BLaER1 treated with 17β-estradiol and CSF1 and Interleukin-3, amounts not matched to agents 10 nM and 100 nM (cell line): ENCODE measurements around the gene ATP1A3.
"Not testable (repeated sequence)": the region's sequence is repeated elsewhere in the genome, so short reads cannot be mapped to it uniquely, and the experiment has no call there.

Experiments used
- H3K27ac ChIP-seq, 11 experiments: shearing (Covaris generic); formaldehyde crosslinking; 2 replicates each; pipeline ENCODE4 v1.8.1; 2022
- H3K27me3 ChIP-seq, 11 experiments: shearing (Covaris generic); formaldehyde crosslinking; 2 replicates each; pipeline ENCODE4 v1.8.1; 2022
- H3K36me3 ChIP-seq, 11 experiments: shearing (Covaris generic); formaldehyde crosslinking; 2 replicates each; pipeline ENCODE4 v1.8.1; 2022
- H3K4me1 ChIP-seq, 10 experiments: shearing (Covaris generic); formaldehyde crosslinking; 2 replicates each; pipeline ENCODE4 v1.8.1; 2022
- H3K4me2 ChIP-seq, 11 experiments: shearing (Covaris generic); formaldehyde crosslinking; 2 replicates each; pipeline ENCODE4 v1.8.1; 2022
- H3K4me3 ChIP-seq, 10 experiments: shearing (Covaris generic); formaldehyde crosslinking; 2 replicates each; pipeline ENCODE4 v1.8.1; 2022
- H3K9ac ChIP-seq, 11 experiments: shearing (Covaris generic); formaldehyde crosslinking; 2 replicates each; pipeline ENCODE4 v1.8.1; 2022
- H3K9me3 ChIP-seq, 11 experiments: shearing (Covaris generic); formaldehyde crosslinking; replicated peaks in 1 of 11; 2 replicates each; pipeline ENCODE4 v1.8.1; 2022
- H4K20me1 ChIP-seq, 11 experiments: shearing (Covaris generic); formaldehyde crosslinking; 2 replicates each; pipeline ENCODE4 v1.8.1; 2022
- Cebpa-rat ChIP-seq, 11 experiments: shearing (Covaris generic); IDR thresholded peaks; 2 replicates each; pipeline ENCODE4 v1.8.1; 2022

The ATP1A3 gene

GRCh38 chr19:42018503-42019193 lies 24.6 kb upstream of the ATP1A3 start:
- H3K27me3 ChIP-seq, result no peaks in the 10 kb centered on the region
- H3K36me3 ChIP-seq, result peaks cover 13 to 94% (median 41%) of the 10 kb centered on the region in 11 experiments; a peak in 17 of 22 replicates
- no peak for TF ChIP-seq Cebpa-rat (IDR thresholded peaks at IDR 0.05)
- no peaks in the 10 kb centered on the region for H3K9me3 ChIP-seq
- H3K27ac ChIP-seq, result peak overlapping the region in 1 of 11 experiments; percentile 22; a peak in 1 of 22 replicates
- H3K4me1 ChIP-seq, result peaks cover 0 to 43% (median 37%) of the 10 kb centered on the region in 10 experiments; a peak in 19 of 20 replicates
- H3K9ac ChIP-seq, result no peak overlapping the region; a peak in 1 of 22 replicates
- H3K4me2 ChIP-seq, result peak overlapping the region in 10 of 11 experiments; percentile 15 to 51 (median 34); a peak in 14 of 22 replicates
- H3K4me3 ChIP-seq, result no peak overlapping the region
- peaks cover 0 to 46% (median 6%) of the 10 kb centered on the region in 11 experiments; a peak in 10 of 22 replicates for H4K20me1 ChIP-seq

- Histone ChIP-seq H3K9ac (no peak overlapping the region), H3K27ac (no peak overlapping the region), H3K27me3 (no peaks in the 10 kb centered on the region), H3K4me3 (no peak overlapping the region), H3K4me2 (no peak overlapping the region), H3K36me3 (peaks cover 13 to 86% (median 30%) of the 10 kb centered on the region in 11 experiments; a peak in 17 of 22 replicates), H3K9me3 (no peaks in the 10 kb centered on the region), H3K4me1 (peaks cover 0 to 34% (median 29%) of the 10 kb centered on the region in 10 experiments; a peak in 19 of 20 replicates), H4K20me1 (peaks cover 0 to 30% (median 0%) of the 10 kb centered on the region in 11 experiments; a peak in 7 of 22 replicates)
- TF ChIP-seq Cebpa-rat (IDR thresholded peaks at IDR 0.05), result no peak
These were observed 23.0 kb upstream of the ATP1A3 start for GRCh38 chr19:42017040-42017439.

- not testable (repeated sequence) for H4K20me1 ChIP-seq, H3K9ac ChIP-seq, H3K4me1 ChIP-seq, H3K9me3 ChIP-seq, H3K4me3 ChIP-seq, H3K4me2 ChIP-seq, H3K27me3 ChIP-seq, H3K27ac ChIP-seq
- peaks cover 0 to 69% (median 14%) of the 10 kb centered on the region in 11 experiments; a peak in 8 of 22 replicates for H3K36me3 ChIP-seq
These were observed 18.7 kb upstream of the ATP1A3 start for GRCh38 chr19:42012747-42013146.

DNA sequence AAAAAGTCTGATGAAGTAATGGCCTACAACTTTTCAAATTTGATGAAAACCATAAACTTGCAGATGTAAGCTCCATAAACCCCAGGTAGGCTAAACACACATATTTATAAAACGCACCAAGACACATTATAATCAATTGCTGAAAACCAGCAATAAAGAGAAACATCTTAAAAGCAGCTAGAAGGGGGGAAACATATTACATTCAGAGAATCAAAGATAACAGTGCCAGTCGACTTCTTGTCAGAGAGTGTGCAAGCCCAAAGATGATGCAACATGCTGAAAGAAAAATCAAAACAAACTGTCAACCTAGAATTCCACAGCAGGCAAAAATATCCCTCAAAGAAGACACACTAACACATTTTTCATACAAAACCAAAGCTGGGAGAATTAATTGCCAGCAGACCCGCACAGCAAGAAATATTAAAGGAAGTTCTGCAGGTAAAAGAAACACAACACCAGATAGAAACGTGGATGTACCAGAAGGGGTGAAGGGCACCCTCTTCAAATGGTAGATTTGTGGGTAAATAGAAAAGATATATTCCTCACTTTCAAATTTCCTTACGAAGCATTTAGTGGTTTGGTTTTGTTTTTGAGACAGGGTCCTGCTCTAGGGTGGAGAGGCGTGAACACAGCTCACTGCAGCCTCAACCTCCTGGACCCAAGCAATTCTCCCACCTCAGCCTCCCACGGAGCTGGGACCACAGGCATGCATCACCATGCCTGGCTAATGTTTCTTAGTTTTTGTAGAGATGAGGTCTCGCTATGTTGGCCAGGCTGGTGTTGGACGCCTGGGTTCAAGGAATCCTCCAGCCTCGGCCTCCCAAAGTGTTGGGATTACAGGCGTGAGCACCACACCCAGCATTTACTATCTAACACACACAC lies 16.5 kb upstream of the ATP1A3 start:
- H3K27me3 ChIP-seq, result no peaks in the 10 kb centered on the region
- TF ChIP-seq Cebpa-rat (IDR thresholded peaks at IDR 0.05), result no peak
- H4K20me1 ChIP-seq, result peaks cover 0 to 4% (median 0%) of the 10 kb centered on the region in 11 experiments; a peak in 1 of 22 replicates
- H3K4me1 ChIP-seq, result no peaks in the 10 kb centered on the region
- H3K9ac ChIP-seq, result no peak overlapping the region
- peak overlapping the region in 1 of 11 experiments; percentile 8; a peak in 1 of 22 replicates for H3K4me2 ChIP-seq
- H3K36me3 ChIP-seq, result peaks cover 6 to 69% (median 20%) of the 10 kb centered on the region in 11 experiments; a peak in 18 of 22 replicates
- H3K4me3 ChIP-seq, result no peak overlapping the region
- no peaks in the 10 kb centered on the region for H3K9me3 ChIP-seq
- H3K27ac ChIP-seq, result peak overlapping the region in 1 of 11 experiments; percentile 25; a peak in 2 of 22 replicates

DNA sequence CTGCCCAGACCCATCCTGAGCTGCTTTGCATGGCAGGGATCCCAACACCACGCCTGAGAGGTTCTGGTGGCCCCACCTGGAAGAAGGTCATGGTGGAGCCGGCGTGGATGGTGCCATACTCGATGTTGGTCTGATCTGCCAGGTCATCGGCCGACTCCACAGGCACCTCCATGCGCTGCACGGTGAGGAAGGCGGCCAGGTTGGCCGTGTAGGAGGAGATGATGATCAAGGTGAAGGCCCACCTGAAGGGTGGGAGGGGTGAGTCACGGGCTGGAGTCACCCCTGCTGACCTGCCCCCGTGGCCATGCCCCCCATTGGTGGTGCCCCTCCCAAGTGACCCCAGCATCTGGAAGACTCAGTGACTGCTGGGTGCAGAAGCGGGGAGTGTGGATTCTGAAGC lies 12.5 kb upstream of the ATP1A3 start:
- H3K9ac ChIP-seq, result no peak overlapping the region
- no peaks in the 10 kb centered on the region for H3K9me3 ChIP-seq
- no peak overlapping the region for H3K4me2 ChIP-seq
- peaks cover 0 to 18% (median 6%) of the 10 kb centered on the region in 10 experiments; a peak in 12 of 20 replicates for H3K4me1 ChIP-seq
- H4K20me1 ChIP-seq, result peaks cover 0 to 21% (median 0%) of the 10 kb centered on the region in 11 experiments; a peak in 2 of 22 replicates
- peaks cover 6 to 53% (median 27%) of the 10 kb centered on the region in 11 experiments; a peak in 18 of 22 replicates for H3K36me3 ChIP-seq
- no peaks in the 10 kb centered on the region for H3K27me3 ChIP-seq
- no peak for TF ChIP-seq Cebpa-rat (IDR thresholded peaks at IDR 0.05)
- no peak overlapping the region for H3K4me3 ChIP-seq
- H3K27ac ChIP-seq, result no peak overlapping the region

- TF ChIP-seq Cebpa-rat (IDR thresholded peaks at IDR 0.05), result no peak
- Histone ChIP-seq H3K4me3 (no peak overlapping the region), H4K20me1 (peaks cover 0 to 26% (median 0%) of the 10 kb centered on the region in 11 experiments; a peak in 5 of 22 replicates), H3K4me2 (no peak overlapping the region), H3K27me3 (peaks cover 0 to 5% (median 0%) of the 10 kb centered on the region in 11 experiments; a peak in 4 of 22 replicates), H3K27ac (no peak overlapping the region), H3K36me3 (peaks cover 6 to 51% (median 23%) of the 10 kb centered on the region in 11 experiments; a peak in 18 of 22 replicates), H3K9ac (no peak overlapping the region), H3K9me3 (no peaks in the 10 kb centered on the region), H3K4me1 (peaks cover 0 to 27% (median 11%) of the 10 kb centered on the region in 10 experiments; a peak in 14 of 20 replicates)
These were observed 11.5 kb upstream of the ATP1A3 start for GRCh38 chr19:42005504-42005903.

GRCh38 chr19:42003506-42004294 lies 9.7 kb upstream of the ATP1A3 start:
- no peak overlapping the region for H3K4me3 ChIP-seq
- H3K27ac ChIP-seq, result no peak overlapping the region
- H3K4me2 ChIP-seq, result peak overlapping the region in 2 of 11 experiments; percentile 4 to 10; a peak in 3 of 22 replicates
- peaks cover 0 to 42% (median 0%) of the 10 kb centered on the region in 11 experiments; a peak in 8 of 22 replicates for H4K20me1 ChIP-seq
- H3K9me3 ChIP-seq, result no peaks in the 10 kb centered on the region
- TF ChIP-seq Cebpa-rat (IDR thresholded peaks at IDR 0.05), result no peak
- peaks cover 8 to 44% (median 27%) of the 10 kb centered on the region in 10 experiments for H3K4me1 ChIP-seq
- peaks cover 0 to 23% (median 8%) of the 10 kb centered on the region in 11 experiments; a peak in 11 of 22 replicates for H3K27me3 ChIP-seq
- H3K36me3 ChIP-seq, result peaks cover 6 to 49% (median 23%) of the 10 kb centered on the region in 11 experiments; a peak in 18 of 22 replicates
- H3K9ac ChIP-seq, result no peak overlapping the region

GRCh38 chr19:41999878-42000208 lies 5.8 kb upstream of the ATP1A3 start:
- Histone ChIP-seq H3K27me3 (peaks cover 0 to 39% (median 8%) of the 10 kb centered on the region in 11 experiments; a peak in 11 of 22 replicates), H3K36me3 (peaks cover 0 to 23% (median 3%) of the 10 kb centered on the region in 11 experiments; a peak in 8 of 22 replicates), H3K27ac (no peak overlapping the region), H4K20me1 (peaks cover 0 to 67% (median 6%) of the 10 kb centered on the region in 11 experiments; a peak in 8 of 22 replicates), H3K4me1 (peaks cover 16 to 79% (median 62%) of the 10 kb centered on the region in 10 experiments), H3K9me3 (no peaks in the 10 kb centered on the region), H3K4me2 (peak overlapping the region in 10 of 11 experiments; percentile 90 to 100 (median 96); a peak in 17 of 22 replicates), H3K4me3 (peak overlapping the region in 3 of 10 experiments; percentile 57 to 66 (median 58); a peak in 5 of 20 replicates), H3K9ac (peak overlapping the region in 5 of 11 experiments; percentile 78 to 85 (median 83); a peak in 8 of 22 replicates)
- no peak for TF ChIP-seq Cebpa-rat (IDR thresholded peaks at IDR 0.05)
